Fibroblast of lung (primary cell): Measurements from ENCODE around the gene PRR5L.

Experiments
- CTCF ChIP-seq, 2 donors: IDR thresholded peaks in 1 of 2; conservative IDR thresholded peaks in 1 of 2; 1 replicate in 1 of 2; 2 replicates in 1 of 2; pipeline ENCODE4 v1.5.1; 2011 to 2012; ENCODE audit warnings: low read length in 2 of 2, control low read depth in 1 of 2, inconsistent platforms in 1 of 2, low read depth in 1 of 2, mild to moderate bottlenecking in 1 of 2
- EZH2 ChIP-seq: IDR thresholded peaks from 2 replicates; pipeline ENCODE4 v1.5.1; 2012; ENCODE audit warnings: low read length, control low read depth, mild to moderate bottlenecking; ENCODE audit errors: missing control alignments

- TF ChIP-seq EZH2 (no peak), CTCF (conservative IDR thresholded peaks at IDR 0.05 in 1 of 2, IDR thresholded peaks at IDR 0.05 in 1 of 2; ENCODE audit: low read depth in 1 of 2, low read length in 2 of 2) (no peak)
Observed at GRCh38 chr11:36460220-36460619, 164.1 kb downstream of the PRR5L start.
